GM13977 (cell line): ENCODE data around the gene PDHB.

ENCODE experiments used
- DNase-seq: peaks from one replicate; pipeline ENCODE4 v3.0.0; 2012; ENCODE audit warnings: low spot score
- in situ Hi-C: fragments of 300-500 bp; cut with MboI; formaldehyde crosslinking; loops from one replicate; pipeline ENCODE4 v1.12.0; 2022; ENCODE audit warnings: low sequenced_read_pairs, low pct_unique_long_range_greater_than_20kb, mixed read lengths, inconsistent platforms; ENCODE audit not compliant: unreplicated experiment
- TF ChIP-seq, protein P1 (sequence below): IDR thresholded peaks from 2 replicates; pipeline ENCODE4 v1.5.1; 2012; ENCODE audit warnings: mild to moderate bottlenecking, control low read depth; ENCODE audit not compliant: insufficient read depth; ENCODE audit errors: extremely low read depth, missing control alignments

PDHB gene

DNA sequence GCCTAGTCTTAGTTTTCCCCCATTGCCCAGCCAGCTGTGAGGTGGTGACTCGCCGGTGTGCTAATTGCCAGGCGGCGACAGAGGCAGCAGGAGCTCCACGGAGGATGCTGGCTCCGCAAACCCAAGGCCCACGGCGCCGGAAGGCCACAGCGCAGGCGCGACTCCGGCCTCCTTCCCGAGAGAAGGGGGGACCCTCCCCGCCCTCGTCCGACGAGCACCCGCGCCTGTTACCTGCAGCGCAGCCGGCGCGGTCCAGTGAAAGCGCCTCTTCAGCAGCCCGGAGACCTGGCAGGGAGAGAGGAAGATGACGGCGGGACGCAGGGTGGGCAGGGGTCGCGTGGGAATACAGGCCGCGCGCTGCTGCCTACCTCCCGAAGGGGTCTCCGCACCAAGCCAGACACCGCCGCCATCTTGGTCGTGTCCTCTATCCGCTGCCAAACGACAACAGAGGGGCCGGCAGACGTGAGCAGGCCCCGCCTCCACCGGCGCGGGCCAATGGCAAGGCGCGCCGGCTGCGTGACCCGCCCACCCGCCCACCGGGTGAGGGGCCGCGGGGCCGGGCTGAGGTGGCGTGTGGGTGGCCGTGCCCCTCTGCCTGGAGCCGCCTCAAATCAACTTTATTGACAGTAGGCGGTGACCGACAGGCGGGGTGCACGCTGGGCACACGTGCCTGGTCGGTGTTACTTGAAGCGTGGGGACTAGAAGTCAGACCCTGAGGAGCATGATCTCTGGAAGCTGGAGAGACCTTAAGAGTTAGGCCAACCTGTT lies at the start of gene PDHB:
PDHB (minus strand) TSS at position 433 of the 768 bp plus-strand sequence; CDS start at position 410, 23 bp downstream.
- in situ Hi-C loops = no loop called here
- DNase-seq = peak; percentile 96

DNA sequence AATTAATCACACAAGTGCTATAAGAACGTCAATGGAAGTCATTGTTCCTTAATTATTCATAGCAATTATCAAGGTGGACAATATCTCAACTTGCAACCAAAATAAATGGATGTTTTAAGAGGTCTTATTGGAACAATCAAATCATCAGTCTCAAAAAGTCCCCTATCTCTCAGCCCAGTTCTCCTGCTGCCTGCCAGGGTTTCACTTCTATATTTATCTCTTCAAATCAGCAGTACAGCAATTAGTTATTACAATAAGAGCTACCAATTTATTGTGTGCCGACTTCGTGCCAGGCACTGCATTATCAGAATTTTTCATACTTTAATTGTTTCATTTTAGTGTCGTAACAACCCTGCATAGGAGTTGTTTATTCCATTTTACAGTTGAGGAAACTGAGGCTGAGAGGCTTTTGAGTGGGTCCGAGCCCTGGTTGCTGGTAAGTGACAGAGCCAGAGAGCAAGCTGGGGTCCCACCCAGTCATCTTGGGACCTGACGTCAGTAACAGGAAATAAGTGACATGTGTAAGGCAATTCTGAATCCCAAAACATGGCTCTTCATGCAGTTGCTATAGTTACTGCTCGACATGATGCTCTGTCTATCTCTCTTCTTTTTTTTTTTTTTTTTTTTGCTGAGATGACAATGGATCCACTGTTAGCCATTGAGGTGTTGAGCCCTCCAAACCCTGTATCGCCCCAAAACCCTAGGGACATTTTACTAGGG lies 49.4 kb upstream of the PDHB start:
- in situ Hi-C loops = no loop called here
- DNase-seq = no peak
- TF ChIP-seq, protein P1, sequence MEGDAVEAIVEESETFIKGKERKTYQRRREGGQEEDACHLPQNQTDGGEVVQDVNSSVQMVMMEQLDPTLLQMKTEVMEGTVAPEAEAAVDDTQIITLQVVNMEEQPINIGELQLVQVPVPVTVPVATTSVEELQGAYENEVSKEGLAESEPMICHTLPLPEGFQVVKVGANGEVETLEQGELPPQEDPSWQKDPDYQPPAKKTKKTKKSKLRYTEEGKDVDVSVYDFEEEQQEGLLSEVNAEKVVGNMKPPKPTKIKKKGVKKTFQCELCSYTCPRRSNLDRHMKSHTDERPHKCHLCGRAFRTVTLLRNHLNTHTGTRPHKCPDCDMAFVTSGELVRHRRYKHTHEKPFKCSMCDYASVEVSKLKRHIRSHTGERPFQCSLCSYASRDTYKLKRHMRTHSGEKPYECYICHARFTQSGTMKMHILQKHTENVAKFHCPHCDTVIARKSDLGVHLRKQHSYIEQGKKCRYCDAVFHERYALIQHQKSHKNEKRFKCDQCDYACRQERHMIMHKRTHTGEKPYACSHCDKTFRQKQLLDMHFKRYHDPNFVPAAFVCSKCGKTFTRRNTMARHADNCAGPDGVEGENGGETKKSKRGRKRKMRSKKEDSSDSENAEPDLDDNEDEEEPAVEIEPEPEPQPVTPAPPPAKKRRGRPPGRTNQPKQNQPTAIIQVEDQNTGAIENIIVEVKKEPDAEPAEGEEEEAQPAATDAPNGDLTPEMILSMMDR = no peak

More for the DNA sequence above, at the start of gene PDHB:
- TF ChIP-seq, protein P1 = peak; percentile 9

DNA sequence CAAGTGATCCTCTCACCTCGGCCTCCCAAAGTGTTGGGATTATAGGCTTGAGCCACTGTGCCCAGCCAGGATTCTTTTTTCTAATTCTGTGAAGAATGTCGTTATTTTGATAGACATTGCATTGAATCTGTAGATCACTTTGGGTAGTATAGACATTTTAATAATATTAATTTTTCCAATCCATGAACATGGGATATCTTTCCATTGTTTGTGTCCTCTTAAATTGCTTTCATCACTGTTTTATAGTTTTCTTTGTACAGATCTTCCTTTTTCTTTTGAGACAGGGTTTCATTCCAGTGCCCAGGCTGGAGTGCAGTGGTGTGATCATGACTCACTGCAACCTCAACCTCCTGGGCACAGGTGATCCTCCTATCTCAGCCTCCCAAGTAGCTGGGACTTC lies 46.7 kb upstream of the PDHB start:
- TF ChIP-seq, protein P1 = no peak
- in situ Hi-C loops = no loop called here
- DNase-seq = no peak

DNA sequence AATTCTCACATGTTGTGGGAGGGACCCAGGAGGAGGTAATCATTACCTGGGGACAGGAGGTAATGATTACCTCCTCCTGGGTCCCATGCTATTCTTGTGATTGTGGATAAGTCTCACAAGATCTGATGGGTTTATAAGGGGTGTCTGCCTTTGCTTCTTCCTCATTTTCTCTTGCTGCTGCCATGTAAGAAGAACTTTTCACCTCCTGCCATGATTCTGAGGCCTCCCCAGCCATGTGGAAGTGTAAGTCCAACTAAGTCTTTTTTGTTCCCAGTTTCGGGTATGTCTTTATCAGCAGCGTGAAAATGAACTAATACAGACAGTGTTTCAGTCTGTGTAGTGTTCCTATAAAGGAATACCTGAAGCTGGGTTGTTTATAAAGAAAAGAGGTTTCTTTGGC lies 45.1 kb upstream of the PDHB start:
- in situ Hi-C loops = no loop called here
- TF ChIP-seq, protein P1 = no peak
- no peak for DNase-seq

DNA sequence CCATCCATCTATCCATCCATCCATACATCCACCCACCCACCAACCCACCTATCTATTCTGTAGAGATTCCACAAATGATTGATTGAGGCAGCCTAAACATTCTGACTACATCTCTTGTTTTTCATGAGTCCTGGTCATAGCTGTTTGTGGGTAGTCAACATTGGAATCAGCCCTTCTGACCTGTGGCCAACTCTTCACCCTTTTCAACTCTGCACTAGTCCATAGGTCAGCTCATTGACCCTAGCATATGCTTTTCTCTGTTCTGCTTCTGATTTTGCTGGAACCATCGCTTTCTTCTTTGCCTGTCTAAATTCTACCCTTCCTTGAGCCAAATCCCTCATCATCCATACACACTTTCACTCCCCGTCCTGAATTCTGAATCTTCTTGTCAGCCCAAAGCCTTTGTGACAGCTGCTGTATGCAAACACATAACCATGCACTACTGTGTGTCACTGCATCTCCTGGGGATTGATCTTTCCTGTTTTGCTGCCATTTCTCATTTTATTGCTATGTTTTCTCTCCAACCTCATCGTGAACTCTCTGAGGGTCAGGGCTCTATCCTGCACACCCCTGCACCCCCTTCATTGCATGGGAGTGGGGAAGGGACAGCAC lies 41.4 kb upstream of the PDHB start:
- no peak for DNase-seq
- in situ Hi-C loops = no loop called here
- TF ChIP-seq, protein P1 = no peak

DNA sequence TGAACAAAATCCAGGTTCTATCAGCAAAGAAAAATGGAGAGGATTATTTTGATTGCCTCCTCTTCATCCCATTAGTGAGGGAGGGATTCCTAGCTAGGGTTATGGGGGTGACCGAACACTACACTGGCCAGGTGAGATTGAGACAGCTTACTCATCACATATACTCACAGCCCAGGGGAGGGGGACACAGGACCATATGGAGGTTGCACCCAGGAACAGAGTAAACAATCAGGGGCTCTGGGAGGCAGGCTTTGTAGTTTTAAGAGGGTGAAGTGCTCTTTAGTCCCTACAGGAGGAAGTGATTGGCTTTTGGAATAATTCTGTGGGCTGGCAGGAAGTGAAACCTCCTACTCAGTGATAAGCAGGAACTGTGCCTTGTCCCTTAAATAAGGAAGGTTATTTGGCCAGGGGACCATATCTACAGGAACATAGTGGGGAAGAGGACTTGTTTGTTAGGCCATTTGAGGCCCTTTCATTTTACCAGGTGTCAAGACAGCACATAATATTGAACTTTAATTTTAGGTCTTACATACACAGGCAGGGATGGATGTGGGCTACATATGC lies 40.8 kb upstream of the PDHB start:
- DNase-seq = no peak
- TF ChIP-seq, protein P1 = no peak
- in situ Hi-C loops = no loop called here
